Keratinocyte (primary cell): ENCODE data around the gene ZNF782. TPM values are rescaled to one million over a fixed set of nuclear protein-coding genes. Genes with fewer than 3 reads are reported as not detected.
A peak's percentile ranks its signal among the peaks of the same experiment; 100 is the strongest.

Source experiments
- DNase-seq: peaks from one replicate; pipeline ENCODE4 v3.0.0-alpha.2; 2011; ENCODE audit warnings: low read depth, missing footprints, low spot score
- FAIRE-seq: peaks from 2 replicates; lab custom pipeline; 2011; peaks lifted over from hg19 to GRCh38; lab: Jason Lieb, UNC
- H2AFZ ChIP-seq: 2 replicates; pipeline ENCODE4 v1.6.0; 2012; ENCODE audit warnings: low read length, control low read depth, inconsistent platforms; ENCODE audit not compliant: control insufficient read depth
- H3K27ac ChIP-seq: 2 replicates; pipeline ENCODE4 v1.5.1; 2011; ENCODE audit warnings: low read length; ENCODE audit not compliant: control insufficient read depth, insufficient read depth
- H3K27me3 ChIP-seq: 3 replicates; pipeline ENCODE4 v1.6.0; 2011; ENCODE audit warnings: low read length; ENCODE audit not compliant: control insufficient read depth, insufficient read depth; ENCODE audit errors: extremely low read depth
- H3K36me3 ChIP-seq, 2 experiments: 2 replicates in 1 of 2; 3 replicates in 1 of 2; pipeline ENCODE4 v1.5.1; 2011; ENCODE audit warnings: low read length in 2 of 2, mild to moderate bottlenecking in 1 of 2; ENCODE audit not compliant: control insufficient read depth in 2 of 2, insufficient read depth in 2 of 2; ENCODE audit errors: extremely low read depth in 1 of 2
- H3K4me1 ChIP-seq: 3 replicates; pipeline ENCODE4 v1.5.1; 2011; ENCODE audit warnings: low read length; ENCODE audit not compliant: control insufficient read depth, insufficient read depth; ENCODE audit errors: extremely low read depth
- H3K4me2 ChIP-seq: 3 replicates; pipeline ENCODE4 v1.6.0; 2011; ENCODE audit warnings: low read depth, low read length; ENCODE audit not compliant: control insufficient read depth, insufficient read depth; ENCODE audit errors: extremely low read depth
- H3K4me3 ChIP-seq, 3 experiments: fragments of 200-600 bp in 1 of 3; sonication (generic) in 1 of 3; 2 replicates in 2 of 3; 3 replicates in 1 of 3; pipeline ENCODE4 v1.5.1; 2011 to 2016; ENCODE audit warnings: low read length in 3 of 3, mild to moderate bottlenecking in 3 of 3, control low read depth in 2 of 3, inconsistent platforms in 1 of 3, low read depth in 1 of 3, mixed read lengths in 1 of 3, mixed run types in 1 of 3, moderate library complexity in 1 of 3; ENCODE audit not compliant: control insufficient read depth in 2 of 3, insufficient read depth in 2 of 3; ENCODE audit errors: extremely low read depth in 1 of 3
- H3K79me2 ChIP-seq: 2 replicates; pipeline ENCODE4 v1.6.0; 2012; ENCODE audit warnings: low read length; ENCODE audit not compliant: control insufficient read depth, insufficient read depth
- H3K9ac ChIP-seq: 3 replicates; pipeline ENCODE4 v1.6.0; 2011; ENCODE audit warnings: low read length; ENCODE audit not compliant: control insufficient read depth, insufficient read depth; ENCODE audit errors: extremely low read depth
- H3K9me1 ChIP-seq: 3 replicates; pipeline ENCODE4 v1.6.0; 2011; ENCODE audit warnings: low read length; ENCODE audit not compliant: control insufficient read depth, insufficient read depth; ENCODE audit errors: extremely low read depth
- H3K9me3 ChIP-seq: 2 replicates; pipeline ENCODE4 v1.5.1; 2012; ENCODE audit warnings: low read depth, low read length; ENCODE audit not compliant: control insufficient read depth
- H4K20me1 ChIP-seq: 3 replicates; pipeline ENCODE4 v1.6.0; 2011; ENCODE audit warnings: low read length; ENCODE audit not compliant: control insufficient read depth, insufficient read depth; ENCODE audit errors: extremely low read depth
- EZH2 ChIP-seq: IDR thresholded peaks from one replicate; pipeline ENCODE4 v1.6.1; 2012; ENCODE audit warnings: inconsistent platforms, mild to moderate bottlenecking, low read length, moderate library complexity
- dilution Hi-C: fragments of 300-500 bp; cut with MboI; formaldehyde crosslinking; loops from one replicate; pipeline ENCODE4 v1.7.0; 2020; ENCODE audit warnings: low sequenced_read_pairs; ENCODE audit not compliant: extremely low pct_ligation_motif_present
- polyA plus RNA-seq, 5 experiments: library from polyadenylated mRNA; depleted of rRNA in 3 of 5; stranded (reverse) in 3 of 5; stranded (forward) in 1 of 5; unstranded in 1 of 5; fragments of >200 nt; gene quantifications; 1 replicate in 1 of 5; 2 replicates in 3 of 5; 3 replicates in 1 of 5; pipeline versions ENCODE4 v1.2.1 to v1.2.3, GENCODE V29; 2011 to 2012; ENCODE audit warnings: missing spikeins in 2 of 5, low read depth in 1 of 5, low replicate concordance in 1 of 5
- TF ChIP-seq, protein P1 (sequence below), 3 experiments: IDR thresholded peaks in 1 of 3; conservative IDR thresholded peaks in 1 of 3; optimal IDR thresholded peaks in 1 of 3; 2 replicates in 2 of 3; 3 replicates in 1 of 3; pipeline versions ENCODE3 to v1.5.1; 2011; ENCODE audit warnings: low read length in 3 of 3, mild to moderate bottlenecking in 3 of 3, moderate library complexity in 2 of 3, control low read depth in 1 of 3, inconsistent platforms in 1 of 3; ENCODE audit not compliant: insufficient read depth in 2 of 3; ENCODE audit errors: extremely low read depth in 1 of 3

The ZNF782 gene
- polyA plus RNA-seq, 1 donor (not counting 4 experiments of a cell fraction or from before 2014, with no cell fraction given), result 2.0 TPM

- no peak overlapping the region for H3K9ac ChIP-seq
- TF ChIP-seq, protein P1, sequence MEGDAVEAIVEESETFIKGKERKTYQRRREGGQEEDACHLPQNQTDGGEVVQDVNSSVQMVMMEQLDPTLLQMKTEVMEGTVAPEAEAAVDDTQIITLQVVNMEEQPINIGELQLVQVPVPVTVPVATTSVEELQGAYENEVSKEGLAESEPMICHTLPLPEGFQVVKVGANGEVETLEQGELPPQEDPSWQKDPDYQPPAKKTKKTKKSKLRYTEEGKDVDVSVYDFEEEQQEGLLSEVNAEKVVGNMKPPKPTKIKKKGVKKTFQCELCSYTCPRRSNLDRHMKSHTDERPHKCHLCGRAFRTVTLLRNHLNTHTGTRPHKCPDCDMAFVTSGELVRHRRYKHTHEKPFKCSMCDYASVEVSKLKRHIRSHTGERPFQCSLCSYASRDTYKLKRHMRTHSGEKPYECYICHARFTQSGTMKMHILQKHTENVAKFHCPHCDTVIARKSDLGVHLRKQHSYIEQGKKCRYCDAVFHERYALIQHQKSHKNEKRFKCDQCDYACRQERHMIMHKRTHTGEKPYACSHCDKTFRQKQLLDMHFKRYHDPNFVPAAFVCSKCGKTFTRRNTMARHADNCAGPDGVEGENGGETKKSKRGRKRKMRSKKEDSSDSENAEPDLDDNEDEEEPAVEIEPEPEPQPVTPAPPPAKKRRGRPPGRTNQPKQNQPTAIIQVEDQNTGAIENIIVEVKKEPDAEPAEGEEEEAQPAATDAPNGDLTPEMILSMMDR (optimal IDR thresholded peaks at IDR 0.05 in 1 of 3, IDR thresholded peaks at IDR 0.05 in 1 of 3, conservative IDR thresholded peaks at IDR 0.05 in 1 of 3; ENCODE audit: extremely low read depth in 1 of 3, insufficient read depth in 2 of 3, low read length in 3 of 3), result no peak
- TF ChIP-seq EZH2, result no peak
- H4K20me1 ChIP-seq, result peaks cover 3% of the 10 kb centered on the region
- peaks cover 7% of the 10 kb centered on the region for H3K79me2 ChIP-seq
- peaks cover 48% of the 10 kb centered on the region for H3K4me1 ChIP-seq
- H3K4me3 ChIP-seq, result no peak overlapping the region
- peaks cover 3% of the 10 kb centered on the region for H3K9me1 ChIP-seq
- no peaks in the 10 kb centered on the region for H3K27me3 ChIP-seq
- peak overlapping the region; percentile 80 for H3K27ac ChIP-seq
- H3K4me2 ChIP-seq, result peak overlapping the region; percentile 43
- DNase-seq, result peak; percentile 40
- no peaks in the 10 kb centered on the region for H3K9me3 ChIP-seq
- H3K36me3 ChIP-seq, result no peaks in the 10 kb centered on the region
- FAIRE-seq, result peak; percentile 74
- dilution Hi-C loops, result no loop called here
- no peak overlapping the region for H2AFZ ChIP-seq
Measured at GRCh38 chr9:96858018-96858573, 3.8 kb upstream of the ZNF782 start.

DNA sequence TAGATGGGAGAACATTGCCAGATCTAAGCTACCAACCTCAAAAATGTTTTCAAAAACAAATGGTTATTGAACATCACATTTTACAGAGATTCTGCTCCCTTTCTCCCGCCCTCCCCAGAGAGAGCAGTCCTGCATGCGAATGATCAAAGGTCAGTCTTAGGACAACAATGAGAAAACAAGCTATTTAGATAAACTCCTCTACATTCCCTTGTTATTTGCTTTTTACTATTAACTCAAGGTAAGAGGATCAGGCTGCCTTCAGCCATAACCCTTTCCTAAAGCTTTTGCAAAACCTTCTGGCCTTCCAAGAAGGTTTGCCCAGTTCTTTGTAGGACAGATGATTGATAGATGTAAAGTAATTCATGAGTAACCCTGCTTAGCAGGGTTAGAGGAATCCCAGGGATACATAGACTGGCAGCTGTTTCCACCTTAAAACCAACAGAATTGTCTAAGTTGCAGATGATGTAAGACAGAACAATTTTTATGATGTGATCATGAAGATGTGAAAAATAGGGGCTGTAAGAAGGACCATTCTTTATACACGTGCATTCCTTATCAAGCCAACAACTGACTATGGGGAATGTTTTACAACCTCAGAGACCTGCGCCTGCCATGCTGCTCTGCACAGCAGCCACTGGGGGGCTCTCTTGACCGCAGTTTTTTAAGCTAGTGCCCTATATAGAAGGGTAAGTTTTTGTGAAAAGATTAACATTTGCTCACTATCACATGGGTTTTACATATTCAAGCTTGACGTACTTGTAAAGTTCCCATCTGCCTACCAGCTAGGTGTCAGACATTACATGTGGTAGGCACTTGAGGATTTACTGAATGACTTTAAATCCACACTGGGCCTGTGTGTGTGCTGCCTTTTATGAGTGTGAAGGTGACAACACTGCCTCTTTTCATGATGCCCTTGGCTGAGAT, 2.3 kb upstream of the ZNF782 start:
- Histone ChIP-seq H3K9me1 (peaks cover 3% of the 10 kb centered on the region), H3K27ac (peak overlapping the region; percentile 41), H2AFZ (peak overlapping the region; percentile 30), H3K9ac (no peak overlapping the region), H3K27me3 (no peaks in the 10 kb centered on the region), H3K4me2 (no peak overlapping the region), H3K36me3 (no peaks in the 10 kb centered on the region), H3K9me3 (no peaks in the 10 kb centered on the region), H3K4me1 (peaks cover 54% of the 10 kb centered on the region), H3K4me3 (no peak overlapping the region), H3K79me2 (peaks cover 14% of the 10 kb centered on the region), H4K20me1 (peaks cover 3% of the 10 kb centered on the region)
- FAIRE-seq (peak; percentile 72), DNase-seq (peak; percentile 61)
- dilution Hi-C loops, result no loop called here
- TF ChIP-seq EZH2, result no peak
- TF ChIP-seq, protein P1 (optimal IDR thresholded peaks at IDR 0.05 in 1 of 3, IDR thresholded peaks at IDR 0.05 in 1 of 3, conservative IDR thresholded peaks at IDR 0.05 in 1 of 3; ENCODE audit: extremely low read depth in 1 of 3, insufficient read depth in 2 of 3, low read length in 3 of 3), result peak; percentile 73 to 98 (median 86)
